Measurements from ENCODE around the gene PARVB. TPM values are rescaled to one million over a fixed set of nuclear protein-coding genes. Genes with fewer than 3 reads are reported as not detected.

PARVB gene, protein sequence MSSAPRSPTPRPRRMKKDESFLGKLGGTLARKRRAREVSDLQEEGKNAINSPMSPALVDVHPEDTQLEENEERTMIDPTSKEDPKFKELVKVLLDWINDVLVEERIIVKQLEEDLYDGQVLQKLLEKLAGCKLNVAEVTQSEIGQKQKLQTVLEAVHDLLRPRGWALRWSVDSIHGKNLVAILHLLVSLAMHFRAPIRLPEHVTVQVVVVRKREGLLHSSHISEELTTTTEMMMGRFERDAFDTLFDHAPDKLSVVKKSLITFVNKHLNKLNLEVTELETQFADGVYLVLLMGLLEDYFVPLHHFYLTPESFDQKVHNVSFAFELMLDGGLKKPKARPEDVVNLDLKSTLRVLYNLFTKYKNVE
- 10 to 100 TPM; 10.5 to 25.1 (median 14.6) TPM for total RNA-seq

DNA sequence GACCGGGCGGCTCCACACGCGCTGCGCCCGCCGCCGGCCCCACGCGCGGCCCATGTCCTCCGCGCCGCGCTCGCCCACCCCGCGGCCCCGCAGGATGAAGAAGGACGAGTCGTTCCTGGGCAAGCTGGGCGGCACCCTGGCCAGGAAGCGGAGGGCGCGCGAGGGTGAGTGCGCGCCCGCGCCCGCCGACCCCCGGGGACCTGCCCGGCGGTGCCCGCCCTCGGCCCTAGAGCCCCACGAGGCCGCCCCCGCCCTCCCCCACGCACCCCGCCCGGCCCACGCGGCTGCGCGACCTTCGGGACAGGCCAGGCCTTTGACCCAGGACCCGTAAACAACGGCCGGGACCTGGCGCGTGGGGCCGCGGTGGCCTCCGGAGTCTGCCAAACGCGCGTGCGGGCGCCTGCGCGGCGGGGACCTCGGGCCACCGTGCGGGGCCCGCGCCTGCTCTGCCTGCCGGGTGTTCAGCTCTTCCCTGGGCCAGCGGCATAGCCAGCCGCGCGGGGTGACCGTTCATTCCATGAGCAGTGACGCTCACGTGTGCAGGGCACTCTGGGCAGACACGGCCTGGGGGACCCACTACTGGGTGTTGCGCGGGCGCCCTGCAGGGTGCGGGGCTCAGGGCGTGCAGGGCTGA is at the start of gene PARVB:
Gene PARVB (plus strand): TSS at position 15 of the 634 bp plus-strand sequence. CDS start 38 bp downstream, at position 53.
- TF ChIP-seq POLR2A (IDR thresholded peaks at IDR 0.05), result no peak
- TF ChIP-seq, protein P1, sequence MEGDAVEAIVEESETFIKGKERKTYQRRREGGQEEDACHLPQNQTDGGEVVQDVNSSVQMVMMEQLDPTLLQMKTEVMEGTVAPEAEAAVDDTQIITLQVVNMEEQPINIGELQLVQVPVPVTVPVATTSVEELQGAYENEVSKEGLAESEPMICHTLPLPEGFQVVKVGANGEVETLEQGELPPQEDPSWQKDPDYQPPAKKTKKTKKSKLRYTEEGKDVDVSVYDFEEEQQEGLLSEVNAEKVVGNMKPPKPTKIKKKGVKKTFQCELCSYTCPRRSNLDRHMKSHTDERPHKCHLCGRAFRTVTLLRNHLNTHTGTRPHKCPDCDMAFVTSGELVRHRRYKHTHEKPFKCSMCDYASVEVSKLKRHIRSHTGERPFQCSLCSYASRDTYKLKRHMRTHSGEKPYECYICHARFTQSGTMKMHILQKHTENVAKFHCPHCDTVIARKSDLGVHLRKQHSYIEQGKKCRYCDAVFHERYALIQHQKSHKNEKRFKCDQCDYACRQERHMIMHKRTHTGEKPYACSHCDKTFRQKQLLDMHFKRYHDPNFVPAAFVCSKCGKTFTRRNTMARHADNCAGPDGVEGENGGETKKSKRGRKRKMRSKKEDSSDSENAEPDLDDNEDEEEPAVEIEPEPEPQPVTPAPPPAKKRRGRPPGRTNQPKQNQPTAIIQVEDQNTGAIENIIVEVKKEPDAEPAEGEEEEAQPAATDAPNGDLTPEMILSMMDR (IDR thresholded peaks at IDR 0.05), result no peak
- intact Hi-C loops (cut with DNase I; ENCODE audit: low total_unique reads), result no loop called here
- DNase-seq (ENCODE audit: low spot score in 2 of 2), result no peak
- WGBS, 2 donors, result 3 to 6% methylated on average over 22 to 24 of the region's 83 CpGs
- peak within 1 kb of the TSS; percentile 25 for H3K4me3 ChIP-seq (ENCODE audit: low read depth, poor library complexity, severe bottlenecking)

DNA sequence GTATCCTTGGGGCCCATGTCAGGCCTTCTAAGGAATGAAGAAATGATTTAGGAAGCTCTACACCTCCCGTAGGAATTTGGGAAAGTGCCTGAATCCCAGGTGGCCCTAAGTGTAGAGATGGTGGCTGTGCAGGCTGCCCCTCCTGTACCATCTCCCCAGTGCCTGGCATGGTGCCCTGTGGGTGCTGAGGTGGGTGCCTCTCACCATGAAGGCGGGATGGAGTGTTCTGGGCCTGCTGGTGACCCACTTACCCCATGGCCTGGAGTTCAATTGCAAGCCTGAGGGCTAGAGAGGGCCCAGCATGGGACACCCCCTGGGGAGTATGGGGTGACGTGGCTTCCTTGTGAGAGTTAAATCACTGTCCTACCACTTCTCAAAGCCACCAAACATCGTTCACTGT is 49.1 kb upstream of the PARVB start:
- intact Hi-C loops (cut with DNase I; ENCODE audit: low total_unique reads), result no loop called here
- no peak overlapping the region for H3K4me3 ChIP-seq (ENCODE audit: low read depth, poor library complexity, severe bottlenecking)
- WGBS, 2 donors, result 63 to 71% methylated on average over 4 of the region's 4 CpGs
- no peak for DNase-seq (ENCODE audit: low spot score in 2 of 2)
- TF ChIP-seq POLR2A (IDR thresholded peaks at IDR 0.05), result no peak
- TF ChIP-seq, protein P1 (IDR thresholded peaks at IDR 0.05), result no peak

DNA sequence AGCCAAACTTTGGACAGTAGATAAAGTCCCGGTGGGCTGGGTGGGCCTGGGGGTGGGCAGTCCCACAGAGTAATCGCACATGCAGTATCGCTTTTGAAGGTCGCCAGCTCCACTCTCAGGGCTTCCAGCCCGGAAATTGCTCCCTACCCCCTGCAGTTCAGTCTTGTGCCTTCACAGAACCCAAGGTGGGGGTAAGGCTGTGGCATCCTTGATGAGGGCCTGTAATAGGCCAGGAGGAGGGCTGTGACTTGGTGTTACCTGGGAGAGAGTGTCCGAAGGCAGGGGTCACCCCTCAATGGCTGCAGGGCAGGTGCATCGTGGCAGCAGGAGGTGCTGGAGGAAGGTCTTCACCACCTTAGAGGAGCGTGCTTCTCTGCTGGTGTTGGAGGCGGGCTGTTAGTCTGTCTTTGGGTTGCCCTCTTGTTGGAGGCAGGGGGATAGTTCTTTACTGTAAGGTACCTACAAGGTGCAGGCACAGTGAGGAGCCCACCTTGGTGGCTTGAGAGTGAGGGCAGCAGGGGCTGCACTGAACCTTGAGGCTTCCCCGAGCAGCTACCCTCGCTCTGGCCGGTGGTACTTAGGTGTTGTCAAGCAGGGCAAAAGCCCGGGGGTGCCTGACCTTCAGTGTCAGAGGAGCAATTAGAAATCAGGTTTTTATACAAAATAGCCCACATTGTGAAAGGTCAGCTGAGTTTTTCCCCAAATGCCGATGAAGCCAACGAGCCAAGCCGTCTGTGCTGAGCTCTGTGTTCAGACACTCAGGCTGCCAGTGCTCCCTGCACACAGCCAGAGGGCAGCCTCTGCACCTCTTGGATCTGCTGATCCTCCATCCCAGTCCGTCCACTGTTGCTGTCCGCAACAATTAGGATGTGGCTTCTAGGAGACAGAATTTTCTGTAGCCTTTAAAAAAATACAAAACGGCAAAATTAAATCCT is 47.0 kb upstream of the PARVB start:
- TF ChIP-seq POLR2A (IDR thresholded peaks at IDR 0.05), result no peak
- TF ChIP-seq, protein P1 (IDR thresholded peaks at IDR 0.05), result no peak
- peak in 1 of 2 donors; percentile 20 for DNase-seq (ENCODE audit: low spot score in 2 of 2)
- WGBS, 2 donors, result 86 to 89% methylated on average over 19 of the region's 19 CpGs

DNA sequence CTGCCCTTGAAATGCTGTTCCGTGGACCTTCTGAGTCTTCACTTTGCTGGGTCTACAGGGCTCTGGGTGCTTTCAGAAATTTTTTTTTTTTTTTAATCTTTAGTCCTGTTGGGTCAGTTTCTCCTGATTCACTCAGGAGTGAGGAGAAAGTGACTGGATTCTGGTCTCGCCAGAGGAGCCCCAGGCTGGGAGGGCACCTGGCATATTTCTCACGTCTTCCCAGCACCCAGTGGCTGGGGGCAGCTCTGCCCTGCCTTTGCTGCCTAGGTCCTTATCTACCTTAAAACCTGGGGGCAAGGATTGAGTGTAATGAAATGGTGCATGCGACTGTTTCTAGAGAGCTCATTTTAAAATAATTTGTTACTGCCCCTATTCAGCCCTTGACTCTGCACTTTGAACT is 45.5 kb upstream of the PARVB start:
- WGBS, 2 donors, result 93 to 94% methylated on average over 4 of the region's 4 CpGs
- DNase-seq (ENCODE audit: low spot score in 2 of 2), result peak in 1 of 2 donors; percentile 49
- intact Hi-C loops (cut with DNase I; ENCODE audit: low total_unique reads), result no loop called here
- H3K4me3 ChIP-seq (ENCODE audit: low read depth, poor library complexity, severe bottlenecking), result no peak overlapping the region
- no peak for TF ChIP-seq POLR2A (IDR thresholded peaks at IDR 0.05)
- TF ChIP-seq, protein P1 (IDR thresholded peaks at IDR 0.05), result no peak

More for the DNA sequence above, 47.0 kb upstream of the PARVB start:
- intact Hi-C loops (cut with DNase I; ENCODE audit: low total_unique reads), result no loop called here
- H3K4me3 ChIP-seq (ENCODE audit: low read depth, poor library complexity, severe bottlenecking), result no peak overlapping the region

DNA sequence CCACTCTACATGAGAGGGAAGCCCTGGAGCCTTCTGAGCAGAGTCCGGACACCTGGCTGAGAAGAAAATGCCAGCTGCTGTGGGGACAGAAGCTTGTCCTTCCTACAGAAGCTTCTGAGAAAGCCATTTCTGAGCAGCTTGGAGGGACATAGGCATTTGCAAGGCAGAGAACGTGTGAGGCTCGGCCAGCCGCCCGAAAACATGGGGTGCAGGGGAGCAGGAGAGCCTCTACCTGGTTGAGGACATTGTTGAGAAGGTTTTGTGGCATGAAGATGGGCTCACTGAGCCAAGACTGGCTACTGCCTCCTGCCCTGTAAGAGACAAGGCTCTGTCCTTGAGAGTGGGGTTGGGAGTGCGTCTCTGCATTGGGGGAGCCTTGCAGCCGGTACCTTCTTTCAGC is 43.5 kb upstream of the PARVB start:
- no peak for TF ChIP-seq POLR2A (IDR thresholded peaks at IDR 0.05)
- TF ChIP-seq, protein P1 (IDR thresholded peaks at IDR 0.05), result no peak
- H3K4me3 ChIP-seq (ENCODE audit: low read depth, poor library complexity, severe bottlenecking), result no peak overlapping the region
- intact Hi-C loops (cut with DNase I; ENCODE audit: low total_unique reads), result no loop called here
- no peak for DNase-seq (ENCODE audit: low spot score in 2 of 2)
- WGBS, 2 donors, result 95 to 97% methylated on average over 7 of the region's 7 CpGs
